ENCODE measurements around the gene LPA. TPM values are rescaled to one million over a fixed set of nuclear protein-coding genes. Genes with fewer than 3 reads are reported as not detected.
"Not testable (repeated sequence)": the region's sequence is repeated elsewhere in the genome, so short reads cannot be mapped to it uniquely, and the experiment has no call there.

Gene LPA
- total RNA-seq, 1 experiment from 2014 or later = not detected

DNA sequence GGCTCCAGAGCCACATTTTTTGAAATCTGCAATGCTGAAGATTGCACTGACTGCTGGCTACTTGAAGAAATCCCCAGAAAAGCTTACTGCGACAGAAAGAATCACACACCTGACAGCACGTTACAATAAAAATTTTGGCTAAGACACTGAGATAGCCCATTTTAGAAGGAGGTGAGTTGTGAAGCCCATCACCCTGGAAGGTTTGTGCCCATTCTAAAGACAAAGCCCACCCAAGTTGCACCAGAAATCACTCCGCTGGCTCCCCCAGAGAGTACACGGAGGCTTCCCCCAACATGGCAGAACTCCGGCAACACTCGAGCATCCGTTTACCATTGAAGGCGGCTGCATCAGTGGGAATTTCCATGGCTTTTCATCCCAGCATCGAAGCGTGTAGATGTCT, 29.4 kb downstream of the LPA start:
- H3K9me2 ChIP-seq (replicated peaks; ENCODE audit: low read length) = no peaks in the 10 kb centered on the region
- peaks cover 4% of the 10 kb centered on the region for H3K27me3 ChIP-seq (ENCODE audit: low read length)
- H3K4me1 ChIP-seq (ENCODE audit: insufficient read depth, low read length) = no peaks in the 10 kb centered on the region
- no peaks in the 10 kb centered on the region for H3F3A ChIP-seq (ENCODE audit: low read length, unreplicated experiment)
- ATAC-seq (no peak), DNase-seq (no peak)
- H3K36me3 ChIP-seq (ENCODE audit: low read depth, low read length) = no peaks in the 10 kb centered on the region
- intact Hi-C loops (cut with micrococcal nuclease) = no loop called here
- ChIA-PET POLR2A (ENCODE audit: unreplicated experiment) (no interaction called here), CTCF (no interaction called here)
- no TSS peak for BruUV-seq (replicated peaks)
- H3K27ac ChIP-seq (ENCODE audit: low read length) = no peak overlapping the region
- H3K4me2 ChIP-seq (ENCODE audit: low read length) = no peak overlapping the region
- no peak overlapping the region for H3K4me3 ChIP-seq (ENCODE audit: low read length)
- no peaks in the 10 kb centered on the region for H4K20me1 ChIP-seq (ENCODE audit: low read length)
- TF ChIP-seq, protein P1, sequence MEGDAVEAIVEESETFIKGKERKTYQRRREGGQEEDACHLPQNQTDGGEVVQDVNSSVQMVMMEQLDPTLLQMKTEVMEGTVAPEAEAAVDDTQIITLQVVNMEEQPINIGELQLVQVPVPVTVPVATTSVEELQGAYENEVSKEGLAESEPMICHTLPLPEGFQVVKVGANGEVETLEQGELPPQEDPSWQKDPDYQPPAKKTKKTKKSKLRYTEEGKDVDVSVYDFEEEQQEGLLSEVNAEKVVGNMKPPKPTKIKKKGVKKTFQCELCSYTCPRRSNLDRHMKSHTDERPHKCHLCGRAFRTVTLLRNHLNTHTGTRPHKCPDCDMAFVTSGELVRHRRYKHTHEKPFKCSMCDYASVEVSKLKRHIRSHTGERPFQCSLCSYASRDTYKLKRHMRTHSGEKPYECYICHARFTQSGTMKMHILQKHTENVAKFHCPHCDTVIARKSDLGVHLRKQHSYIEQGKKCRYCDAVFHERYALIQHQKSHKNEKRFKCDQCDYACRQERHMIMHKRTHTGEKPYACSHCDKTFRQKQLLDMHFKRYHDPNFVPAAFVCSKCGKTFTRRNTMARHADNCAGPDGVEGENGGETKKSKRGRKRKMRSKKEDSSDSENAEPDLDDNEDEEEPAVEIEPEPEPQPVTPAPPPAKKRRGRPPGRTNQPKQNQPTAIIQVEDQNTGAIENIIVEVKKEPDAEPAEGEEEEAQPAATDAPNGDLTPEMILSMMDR (conservative IDR thresholded peaks at IDR 0.05; ENCODE audit: low read depth, low read length) = no peak
- TF ChIP-seq EZH2 (IDR thresholded peaks at IDR 0.05; ENCODE audit: low read length, unreplicated experiment) (no peak), EZH2phosphoT487 (IDR thresholded peaks at IDR 0.05; ENCODE audit: borderline replicate concordance, low read length) (no peak)
- no peak overlapping the region for H2AFZ ChIP-seq (ENCODE audit: low read length)
- no peak overlapping the region for H3K9ac ChIP-seq (ENCODE audit: low read length)
- H3K9me3 ChIP-seq (ENCODE audit: low read length) = no peaks in the 10 kb centered on the region
- no peaks in the 10 kb centered on the region for H3K79me2 ChIP-seq (ENCODE audit: low read length)

DNA sequence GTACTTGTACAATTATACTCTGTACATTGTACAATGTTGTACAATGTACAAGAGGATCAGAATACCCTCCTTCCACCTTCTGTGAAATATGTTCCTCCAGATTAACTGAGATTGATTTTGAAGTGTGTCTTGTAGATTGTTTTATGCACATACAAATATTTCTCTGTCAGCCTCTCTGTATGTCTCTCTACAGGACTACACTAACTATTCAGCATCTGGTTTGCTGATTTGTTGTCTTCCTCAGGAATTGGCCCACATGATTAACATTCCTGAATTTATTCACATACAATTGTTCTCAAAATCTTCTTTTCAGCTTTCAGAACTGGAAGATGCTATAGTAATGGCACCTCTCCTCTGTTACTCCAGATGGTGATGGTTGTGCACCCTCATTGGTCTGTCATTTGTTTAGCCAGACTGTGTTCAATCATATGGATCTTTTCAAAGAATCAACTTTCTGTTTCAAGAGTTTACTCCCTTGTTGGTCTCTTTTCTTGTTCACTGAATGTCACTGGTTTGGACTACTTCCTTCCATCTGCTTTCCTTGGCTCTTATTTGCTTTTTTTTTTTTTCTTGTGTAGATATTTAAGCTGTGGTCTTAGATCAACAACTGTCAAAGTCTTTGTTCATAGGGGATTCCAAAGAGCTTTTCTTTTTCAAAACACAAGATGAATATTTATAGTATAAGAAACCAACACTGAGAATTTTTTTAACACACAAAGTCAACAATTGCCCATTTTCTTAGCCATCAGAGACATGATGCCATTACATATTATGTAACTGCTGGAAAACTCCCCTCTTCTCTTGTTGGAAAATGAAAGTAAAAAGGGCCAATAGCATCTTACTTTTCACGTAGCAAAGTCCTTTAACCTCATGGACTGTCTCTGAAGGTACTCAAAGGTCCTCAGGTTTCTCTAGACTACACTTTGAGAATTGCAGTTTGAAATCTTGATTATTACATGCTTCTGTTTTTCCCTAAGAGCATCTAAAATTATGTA, 67.9 kb downstream of the LPA start:
- Histone ChIP-seq H3K4me3 (ENCODE audit: low read length) (no peak overlapping the region), H3K4me1 (ENCODE audit: insufficient read depth, low read length) (no peaks in the 10 kb centered on the region), H3F3A (ENCODE audit: low read length, unreplicated experiment) (no peaks in the 10 kb centered on the region), H3K36me3 (ENCODE audit: low read depth, low read length) (no peaks in the 10 kb centered on the region), H3K27ac (ENCODE audit: low read length) (no peak overlapping the region), H3K4me2 (ENCODE audit: low read length) (no peak overlapping the region), H2AFZ (ENCODE audit: low read length) (no peak overlapping the region), H3K79me2 (ENCODE audit: low read length) (no peaks in the 10 kb centered on the region), H4K20me1 (ENCODE audit: low read length) (no peaks in the 10 kb centered on the region), H3K9ac (ENCODE audit: low read length) (no peak overlapping the region), H3K9me2 (replicated peaks; ENCODE audit: low read length) (no peaks in the 10 kb centered on the region), H3K27me3 (ENCODE audit: low read length) (peaks cover 57% of the 10 kb centered on the region), H3K9me3 (ENCODE audit: low read length) (no peaks in the 10 kb centered on the region)
- intact Hi-C loops (cut with micrococcal nuclease) = no loop called here
- CTCF ChIA-PET = no interaction called here
- BruUV-seq (replicated peaks) = no TSS peak
- POLR2A ChIA-PET (ENCODE audit: unreplicated experiment) = no interaction called here
- no peak for DNase-seq
- TF ChIP-seq, protein P1 (conservative IDR thresholded peaks at IDR 0.05; ENCODE audit: low read depth, low read length) = no peak
- TF ChIP-seq EZH2phosphoT487 (IDR thresholded peaks at IDR 0.05; ENCODE audit: borderline replicate concordance, low read length) (no peak), EZH2 (IDR thresholded peaks at IDR 0.05; ENCODE audit: low read length, unreplicated experiment) (no peak)
- ATAC-seq = no peak

DNA sequence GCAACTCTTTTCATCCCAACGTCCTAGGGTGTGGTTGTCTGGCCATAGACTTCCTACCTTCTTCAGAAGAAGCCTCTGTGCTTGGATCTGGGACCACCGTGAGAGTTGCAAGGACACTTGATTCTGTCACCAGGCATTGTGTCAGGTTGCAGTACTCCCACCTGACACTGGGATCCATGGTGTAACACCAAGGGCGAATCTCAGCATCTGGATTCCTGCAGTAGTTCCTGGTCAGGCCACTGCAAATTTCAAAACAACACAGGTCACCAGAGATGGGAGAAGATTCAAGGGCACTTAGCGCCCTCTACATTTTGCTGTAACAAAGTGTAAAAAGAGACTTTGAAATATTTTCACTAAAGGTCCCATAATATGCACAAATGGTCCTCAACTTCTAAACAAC, 68.8 kb downstream of the LPA start:
- CTCF ChIA-PET; H3K4me1 ChIP-seq (ENCODE audit: insufficient read depth, low read length); H3F3A ChIP-seq (ENCODE audit: low read length, unreplicated experiment); DNase-seq; intact Hi-C loops (cut with micrococcal nuclease); H3K4me2 ChIP-seq (ENCODE audit: low read length); H3K79me2 ChIP-seq (ENCODE audit: low read length); H4K20me1 ChIP-seq (ENCODE audit: low read length); H2AFZ ChIP-seq (ENCODE audit: low read length); H3K9me2 ChIP-seq (replicated peaks; ENCODE audit: low read length); ATAC-seq; H3K27ac ChIP-seq (ENCODE audit: low read length); H3K36me3 ChIP-seq (ENCODE audit: low read depth, low read length); H3K4me3 ChIP-seq (ENCODE audit: low read length); BruUV-seq (replicated peaks); H3K9ac ChIP-seq (ENCODE audit: low read length); H3K9me3 ChIP-seq (ENCODE audit: low read length); POLR2A ChIA-PET (ENCODE audit: unreplicated experiment): not testable (repeated sequence)
- H3K27me3 ChIP-seq (ENCODE audit: low read length) = peaks cover 58% of the 10 kb centered on the region

All from PC-3 (cell line).